Stimulated activated CD8-positive, alpha-beta memory T cell treated with anti-CD3 and anti-CD28 coated beads, Interleukin-15, amount 100 ng/mL, for 1 hour (primary cell): ENCODE results near the gene SOD1.

Experiments
- DNase-seq: peaks from one replicate; pipeline ENCODE4 v3.0.0-alpha.2; 2020; ENCODE audit warnings: low read depth

The SOD1 gene

GRCh38 chr21:31683029-31683428, 23.5 kb downstream of the SOD1 start:
- DNase-seq: no peak

DNA sequence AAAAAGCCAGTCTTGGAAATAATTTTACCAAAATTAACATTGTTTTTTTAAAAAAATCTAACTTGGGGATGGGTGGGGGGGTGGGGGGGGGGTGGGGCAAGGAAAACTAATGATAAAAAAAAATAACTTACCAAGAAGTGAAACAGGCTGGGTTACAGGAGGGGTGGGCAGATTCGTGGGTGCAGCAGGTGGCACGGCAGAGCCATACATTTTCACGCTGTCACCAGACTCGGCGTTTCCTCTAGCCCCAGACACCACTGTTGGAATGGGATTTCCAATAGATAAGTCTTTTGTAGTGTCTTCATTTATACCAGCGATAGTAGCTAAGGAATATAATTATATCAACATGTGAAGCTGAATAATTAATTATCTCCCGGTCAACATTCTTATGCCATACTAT, 25.4 kb downstream of the SOD1 start:
- no peak for DNase-seq

DNA sequence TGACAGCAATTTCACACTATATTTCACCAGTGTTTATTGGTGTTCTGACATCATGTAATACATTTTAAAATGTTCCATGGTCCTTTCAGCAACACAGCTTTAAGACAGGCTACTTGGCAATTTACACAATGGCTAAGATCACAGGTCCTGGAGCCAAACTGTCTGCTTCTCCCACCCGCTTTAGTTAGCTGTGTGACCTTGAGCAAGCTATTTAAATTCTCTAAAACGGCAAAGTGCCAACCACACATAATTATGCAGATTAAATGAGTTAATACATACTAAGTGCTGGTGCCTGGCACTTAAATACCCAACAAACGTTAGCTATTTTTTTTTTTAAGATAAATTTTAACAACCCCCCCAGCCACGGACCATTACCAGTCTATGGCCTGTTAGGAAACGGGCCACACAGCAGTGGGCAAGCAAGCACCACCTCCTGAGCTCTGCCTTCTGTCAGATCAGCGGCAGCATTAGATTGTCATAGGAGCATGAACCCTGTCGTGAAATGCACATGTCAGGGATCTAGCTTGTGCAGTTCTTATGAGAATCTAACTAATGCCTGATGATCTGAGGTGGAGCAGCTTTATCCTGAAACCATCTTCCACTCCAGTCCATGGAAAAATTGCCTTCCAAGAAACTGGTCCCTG, 26.9 kb downstream of the SOD1 start:
- DNase-seq: no peak

- no peak for DNase-seq
Observed at GRCh38 chr21:31687108-31687507, 27.6 kb downstream of the SOD1 start.

DNA sequence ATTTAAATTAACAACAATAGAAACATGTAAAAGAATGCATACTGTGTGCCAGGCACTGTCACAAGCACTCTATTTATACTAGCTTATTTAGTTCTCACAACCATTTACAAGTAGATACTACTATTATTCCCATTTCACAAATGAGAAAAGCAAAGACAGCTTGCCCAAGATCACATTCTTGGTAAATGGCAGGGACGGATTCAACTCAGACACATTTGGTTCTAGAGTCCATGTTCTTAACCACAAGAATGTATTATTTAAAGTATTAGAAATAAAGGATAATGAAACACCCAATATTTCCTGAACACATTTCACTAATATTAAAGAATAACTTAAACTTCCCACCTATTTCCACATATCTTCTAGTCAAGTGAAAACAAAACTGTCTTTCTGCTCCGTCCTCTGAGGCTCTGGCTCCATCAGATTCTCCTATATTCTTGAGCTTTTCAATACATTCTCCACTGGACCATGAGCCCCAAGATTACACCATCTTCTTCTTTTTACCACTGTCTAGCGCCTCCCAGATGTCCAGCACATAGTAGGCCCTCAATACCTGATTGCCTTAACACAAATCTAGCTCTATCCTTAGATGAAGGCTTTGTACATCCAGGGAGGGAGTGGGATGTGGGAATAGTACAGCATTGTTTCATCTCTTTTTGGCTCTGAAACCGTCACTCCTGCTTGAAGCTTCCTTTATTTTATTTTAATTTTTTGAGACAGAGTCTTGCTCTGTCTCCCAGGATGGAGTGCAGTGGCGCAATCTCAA, 29.3 kb downstream of the SOD1 start:
- DNase-seq: no peak

DNA sequence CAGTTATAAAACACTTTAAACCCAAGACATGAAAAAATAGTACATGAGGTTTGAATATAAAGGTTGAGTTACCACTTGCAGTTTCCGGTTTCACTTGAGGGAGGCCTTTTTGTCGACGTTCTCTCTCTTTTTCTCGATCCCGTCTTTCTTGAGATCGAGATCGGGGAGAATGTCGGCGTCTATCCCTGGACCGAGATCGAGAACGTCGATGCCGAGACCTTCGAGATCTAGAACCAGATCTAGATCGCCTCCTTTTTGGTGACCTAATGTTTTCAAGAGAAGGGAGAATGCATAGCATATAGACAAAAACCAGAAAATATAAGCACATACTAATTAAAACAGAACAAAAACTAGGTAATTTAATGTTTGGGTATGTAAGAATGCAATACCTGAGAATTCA, 33.7 kb downstream of the SOD1 start:
- DNase-seq: no peak

GRCh38 chr21:31696424-31696823, 36.9 kb downstream of the SOD1 start:
- no peak for DNase-seq

DNA sequence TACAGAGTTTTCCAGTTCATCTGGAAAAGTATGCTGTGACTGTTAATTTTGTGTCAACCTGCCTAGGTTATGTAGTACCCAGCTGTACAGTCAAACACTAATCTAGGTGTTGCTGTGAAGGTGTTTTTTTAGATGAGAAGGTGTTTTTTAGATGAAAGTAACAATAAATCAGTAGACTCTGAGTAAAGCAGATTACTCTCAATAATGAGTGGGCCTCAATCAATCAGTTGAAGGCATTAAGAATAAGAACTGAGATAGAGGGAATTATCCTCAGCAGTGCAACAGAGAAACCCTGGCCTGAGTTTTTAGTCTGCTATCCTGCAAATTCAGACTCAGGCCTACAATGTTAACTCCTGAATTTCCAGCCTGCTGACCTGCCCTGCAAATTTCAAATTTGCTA, 39.0 kb downstream of the SOD1 start:
- no peak for DNase-seq

GRCh38 chr21:31700040-31700439, 40.5 kb downstream of the SOD1 start:
- DNase-seq: no peak

DNA sequence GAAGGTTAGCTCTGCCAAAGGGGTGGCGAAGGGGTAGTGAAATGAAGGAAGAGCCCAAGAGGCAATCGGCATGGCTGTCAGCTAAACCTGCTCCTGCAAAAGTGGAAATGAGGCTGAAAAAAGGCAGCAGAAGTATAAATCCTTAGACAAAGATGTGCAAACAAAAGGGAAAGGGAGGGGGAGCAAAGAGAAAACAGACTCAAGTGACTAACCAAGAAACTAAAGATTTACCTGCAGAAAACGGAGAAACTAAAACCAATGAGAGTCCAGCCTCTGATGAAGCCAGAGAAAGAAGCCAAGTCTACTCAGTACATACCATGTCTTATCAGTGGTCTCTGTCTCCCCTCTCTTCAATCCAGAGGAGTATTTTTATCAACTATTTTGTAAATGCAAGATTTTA, 47.1 kb downstream of the SOD1 start:
- no peak for DNase-seq

- no peak for DNase-seq
Observed at GRCh38 chr21:31707499-31707898, 48.0 kb downstream of the SOD1 start.

DNA sequence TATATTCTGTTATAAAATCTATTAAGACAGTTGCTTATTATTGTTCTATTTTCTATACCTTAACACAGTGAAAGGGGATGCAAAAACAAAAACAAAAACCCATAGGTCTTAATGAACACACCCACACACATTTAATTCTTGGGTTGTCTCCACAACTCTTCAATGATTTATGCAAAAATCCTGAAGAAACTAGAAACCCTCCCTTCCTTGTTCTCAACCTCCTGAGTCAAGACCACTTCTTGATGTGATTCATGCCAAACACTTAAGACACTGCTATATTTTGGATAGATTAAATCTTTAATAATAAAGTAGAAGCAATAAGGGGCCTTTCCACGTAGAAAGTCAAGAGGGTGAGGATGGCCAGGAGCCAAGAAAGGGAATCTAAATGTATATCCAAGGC, 49.0 kb downstream of the SOD1 start:
- no peak for DNase-seq

GRCh38 chr21:31710586-31710985, 51.1 kb downstream of the SOD1 start:
- DNase-seq: no peak

GRCh38 chr21:31711326-31711725, 51.8 kb downstream of the SOD1 start:
- DNase-seq: no peak

DNA sequence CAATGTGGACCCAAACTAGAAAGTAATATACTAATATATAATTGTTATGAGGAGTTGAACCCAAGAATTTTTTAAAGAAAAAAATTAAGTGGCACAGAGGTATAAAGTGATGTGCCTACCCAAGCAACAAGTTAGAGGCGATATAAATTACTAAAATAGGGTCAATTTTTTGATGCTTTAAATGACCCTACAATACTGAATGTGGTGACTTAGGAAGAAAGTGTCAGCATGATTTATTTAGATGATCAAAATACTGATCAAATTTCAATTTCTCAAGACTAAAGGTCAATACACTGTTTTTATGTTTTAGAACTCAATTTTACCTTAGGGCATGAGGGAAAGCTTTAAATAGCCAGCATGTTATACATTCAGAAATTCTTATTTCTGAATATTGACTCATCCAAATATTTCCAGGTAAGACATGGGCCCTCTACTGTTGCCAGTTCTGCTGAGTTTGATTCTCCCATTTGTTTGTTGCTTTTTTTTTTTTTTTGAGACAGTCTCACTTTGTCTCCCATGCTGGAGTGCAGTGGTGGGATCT, 52.3 kb downstream of the SOD1 start:
- DNase-seq: no peak

- no peak for DNase-seq
Observed at GRCh38 chr21:31713115-31713514, 53.6 kb downstream of the SOD1 start.

- DNase-seq: no peak
Observed at GRCh38 chr21:31713973-31714740, 54.7 kb downstream of the SOD1 start.

GRCh38 chr21:31714741-31715365, 55.4 kb downstream of the SOD1 start:
- DNase-seq: no peak

DNA sequence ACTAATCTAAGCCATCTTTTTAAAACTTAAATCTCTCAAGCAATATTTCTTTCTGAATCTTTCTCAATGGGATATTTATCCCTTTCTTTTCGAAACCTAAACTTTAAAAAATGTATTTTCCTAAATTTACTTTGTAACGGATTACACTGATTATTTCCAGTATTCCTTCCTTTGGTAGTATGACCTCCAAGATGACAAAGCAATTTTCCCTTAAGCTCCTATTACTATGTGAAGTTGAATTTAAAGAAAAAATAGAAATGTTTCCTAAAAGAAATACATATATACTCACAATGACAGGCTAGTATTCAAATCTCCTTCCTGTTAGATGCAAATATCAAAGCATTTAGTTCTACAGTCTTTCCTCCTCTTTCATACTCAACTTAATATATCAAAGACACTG, 56.6 kb downstream of the SOD1 start:
- no peak for DNase-seq
